Cardiac muscle cell (in vitro differentiated cells and primary cell): ENCODE results near the gene CTPS2. TPM values are rescaled to one million over a fixed set of nuclear protein-coding genes. Genes with fewer than 3 reads are reported as not detected.
"Not testable (repeated sequence)": the region's sequence is repeated elsewhere in the genome, so short reads cannot be mapped to it uniquely, and the experiment has no call there.

ENCODE experiments used
- DNase-seq, 2 donors: peaks; one replicate each; pipeline versions ENCODE4 v3.0.0 to v3.0.0-alpha.2; 2010 to 2017; ENCODE audit warnings: low read depth in 1 of 2, low spot score in 1 of 2
- H3K27ac ChIP-seq: fragments of 200-600 bp; sonication (generic); 2 replicates; pipeline ENCODE4 v1.5.1; 2016
- H3K27me3 ChIP-seq: fragments of 200-600 bp; sonication (generic); 2 replicates; pipeline ENCODE4 v1.6.0; 2016; ENCODE audit warnings: control low read depth
- H3K36me3 ChIP-seq: fragments of 200-600 bp; sonication (generic); 2 replicates; pipeline ENCODE4 v1.5.1; 2016; ENCODE audit warnings: control low read depth
- H3K4me1 ChIP-seq: fragments of 200-600 bp; sonication (generic); 2 replicates; pipeline ENCODE4 v1.8.1; 2017; ENCODE audit warnings: low read depth, mild to moderate bottlenecking, mixed run types
- H3K4me3 ChIP-seq: fragments of 200-600 bp; sonication (generic); 2 replicates; pipeline ENCODE4 v1.5.1; 2016; ENCODE audit warnings: mild to moderate bottlenecking
- H3K9me3 ChIP-seq: fragments of 200-600 bp; sonication (generic); 2 replicates; pipeline ENCODE4 v1.5.1; 2017; ENCODE audit warnings: low read depth, mild to moderate bottlenecking, control low read depth
- CTCF ChIP-seq: IDR thresholded peaks from 2 replicates; pipeline ENCODE4 v1.5.1; 2012; ENCODE audit warnings: low read depth, mild to moderate bottlenecking, low read length
- polyA plus RNA-seq: library from polyadenylated mRNA; unstranded; fragments of >200 nt; fragmentation: Nextera tagmentation; extraction: Ambion mirVana; gene quantifications from 2 replicates; pipeline ENCODE4 v1.2.1, GENCODE V29; 2016
- total RNA-seq: library from RNA; depleted of rRNA; stranded (reverse); fragments of >200 nt; gene quantifications from 2 replicates; pipeline ENCODE4 v1.2.3, GENCODE V29; 2016

Gene CTPS2
- total and polyA plus RNA-seq, 2 experiments from 2014 or later: 37.4 to 51.0 TPM

- Histone ChIP-seq H3K36me3 (peaks cover 14% of the 10 kb centered on the region), H3K4me3 (no peak overlapping the region), H3K4me1 (no peaks in the 10 kb centered on the region), H3K27me3 (no peaks in the 10 kb centered on the region), H3K27ac (no peak overlapping the region), H3K9me3 (no peaks in the 10 kb centered on the region)
- DNase-seq: no peak
- TF ChIP-seq CTCF: no peak
Measured at GRCh38 chrX:16610121-16610621, 102.3 kb downstream of the CTPS2 start.

GRCh38 chrX:16606142-16606720 is 106.2 kb downstream of the CTPS2 start:
- Histone ChIP-seq H3K36me3 (peaks cover 13% of the 10 kb centered on the region), H3K27ac (peak overlapping the region; percentile 56), H3K4me1 (peaks cover 5% of the 10 kb centered on the region), H3K9me3 (no peaks in the 10 kb centered on the region), H3K27me3 (no peaks in the 10 kb centered on the region), H3K4me3 (no peak overlapping the region)
- DNase-seq: no peak
- no peak for TF ChIP-seq CTCF

GRCh38 chrX:16604337-16604736 is 108.1 kb downstream of the CTPS2 start:
- H3K27me3 ChIP-seq: no peaks in the 10 kb centered on the region
- no peaks in the 10 kb centered on the region for H3K9me3 ChIP-seq
- no peak overlapping the region for H3K4me3 ChIP-seq
- peaks cover 5% of the 10 kb centered on the region for H3K4me1 ChIP-seq
- no peak for TF ChIP-seq CTCF
- peaks cover 9% of the 10 kb centered on the region for H3K36me3 ChIP-seq
- DNase-seq: peak in 1 of 2 donors; percentile 27
- H3K27ac ChIP-seq: peak overlapping the region; percentile 77

- H3K9me3 ChIP-seq: no peaks in the 10 kb centered on the region
Measured at GRCh38 chrX:16603822-16604221, 108.6 kb downstream of the CTPS2 start.

DNA sequence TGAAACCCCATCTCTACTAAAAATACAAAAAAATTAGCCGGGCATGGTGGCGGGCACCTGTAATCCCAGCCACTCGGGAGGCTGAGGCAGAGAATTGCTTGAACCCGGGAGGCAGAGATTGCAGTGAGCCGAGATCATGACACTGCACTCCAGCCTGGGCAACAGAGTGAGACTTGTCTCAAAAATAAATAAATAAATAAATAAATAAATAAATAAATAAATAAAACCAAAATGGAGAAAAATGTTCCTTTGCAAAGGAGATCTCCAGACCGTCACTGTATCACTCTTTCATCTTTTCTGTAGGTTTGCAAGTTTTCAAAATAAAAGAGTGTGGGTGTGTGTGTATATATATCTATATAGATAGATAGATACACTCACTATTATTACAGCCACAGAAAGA is 109.2 kb downstream of the CTPS2 start:
- H3K36me3 ChIP-seq, H3K27ac ChIP-seq, H3K4me1 ChIP-seq, H3K9me3 ChIP-seq, H3K4me3 ChIP-seq, H3K27me3 ChIP-seq, DNase-seq: not testable (repeated sequence)

More at GRCh38 chrX:16603822-16604221, 108.6 kb downstream of the CTPS2 start:
- no peak for DNase-seq
- H3K4me3 ChIP-seq: no peak overlapping the region
- H3K27ac ChIP-seq: peak overlapping the region; percentile 77
- peaks cover 9% of the 10 kb centered on the region for H3K36me3 ChIP-seq
- H3K27me3 ChIP-seq: no peaks in the 10 kb centered on the region
- TF ChIP-seq CTCF: no peak
- peaks cover 5% of the 10 kb centered on the region for H3K4me1 ChIP-seq

DNA sequence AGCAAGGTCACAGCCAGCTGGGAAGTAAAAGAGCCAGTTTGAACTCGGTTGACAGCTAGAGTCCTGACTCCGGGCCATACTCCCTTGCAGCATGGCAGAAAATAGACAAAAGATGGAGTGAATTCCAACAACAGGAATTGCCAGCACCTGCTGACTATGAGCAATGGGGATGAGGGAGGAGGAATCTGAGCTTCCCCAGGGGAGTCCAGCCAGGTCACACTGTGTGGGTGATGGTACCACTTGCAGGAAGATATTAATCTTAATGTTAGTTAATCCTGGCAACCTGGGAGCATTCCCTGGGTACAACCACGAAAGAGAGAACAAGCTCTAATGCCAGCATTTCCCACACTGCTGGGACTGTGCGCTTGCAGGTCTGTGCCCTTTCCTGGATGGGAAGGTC is 110.6 kb downstream of the CTPS2 start:
- DNase-seq: no peak
- no peak for TF ChIP-seq CTCF
- no peaks in the 10 kb centered on the region for H3K9me3 ChIP-seq
- no peaks in the 10 kb centered on the region for H3K27me3 ChIP-seq
- H3K27ac ChIP-seq: no peak overlapping the region
- no peak overlapping the region for H3K4me3 ChIP-seq
- peaks cover 4% of the 10 kb centered on the region for H3K36me3 ChIP-seq
- H3K4me1 ChIP-seq: peaks cover 5% of the 10 kb centered on the region
